ENCODE data around the gene CUZD1. TPM values are rescaled to one million over a fixed set of nuclear protein-coding genes. Genes with fewer than 3 reads are reported as not detected.

Gene CUZD1
- 0.49 TPM for polyA plus RNA-seq (2012; ENCODE audit: low read depth, missing spikeins)

- no peak for TF ChIP-seq TAF1 (IDR thresholded peaks at IDR 0.05; ENCODE audit: low read depth, low read length)
- no peak for TF ChIP-seq POLR2A (IDR thresholded peaks at IDR 0.05; ENCODE audit: low read depth, low read length)
- TF ChIP-seq POU2F2 (IDR thresholded peaks at IDR 0.05; ENCODE audit: low read depth, low read length), result no peak
- no peak for TF ChIP-seq POLR2AphosphoS5 (IDR thresholded peaks at IDR 0.05; ENCODE audit: low read depth, low read length)
- no peak for TF ChIP-seq PAX5 (IDR thresholded peaks at IDR 0.05; ENCODE audit: insufficient read depth, low read length, severe bottlenecking)
- DNase-seq (ENCODE audit: insufficient read length, low spot score), result no peak
- no peak for FAIRE-seq
These were observed at the start of gene CUZD1 for GRCh38 chr10:122845783-122846332. Gene CUZD1 (minus strand): TSS chr10:122845857. CDS start chr10:122845843, 14 bp downstream.

- DNase-seq (ENCODE audit: insufficient read length, low spot score) (no peak), FAIRE-seq (no peak)
- no peak for TF ChIP-seq POLR2A (IDR thresholded peaks at IDR 0.05; ENCODE audit: low read depth, low read length)
- TF ChIP-seq SPI1 (IDR thresholded peaks at IDR 0.05; ENCODE audit: low read depth, low read length), result no peak
- no peak for TF ChIP-seq POU2F2 (IDR thresholded peaks at IDR 0.05; ENCODE audit: low read depth, low read length)
- TF ChIP-seq TAF1 (IDR thresholded peaks at IDR 0.05; ENCODE audit: low read depth, low read length), result no peak
- TF ChIP-seq POLR2AphosphoS5 (IDR thresholded peaks at IDR 0.05; ENCODE audit: low read depth, low read length), result no peak
- TF ChIP-seq PAX5 (IDR thresholded peaks at IDR 0.05; ENCODE audit: insufficient read depth, low read length, severe bottlenecking), result no peak
These were observed 48.7 kb upstream of the CUZD1 start for GRCh38 chr10:122894261-122894944.

GRCh38 chr10:122884166-122884565 is 38.5 kb upstream of the CUZD1 start:
- no peak for FAIRE-seq
- DNase-seq (ENCODE audit: insufficient read length, low spot score), result no peak
- TF ChIP-seq POLR2AphosphoS5 (IDR thresholded peaks at IDR 0.05; ENCODE audit: low read depth, low read length) (no peak), PAX5 (IDR thresholded peaks at IDR 0.05; ENCODE audit: insufficient read depth, low read length, severe bottlenecking) (no peak)

- FAIRE-seq, result no peak
- no peak for DNase-seq (ENCODE audit: insufficient read length, low spot score)
- TF ChIP-seq POLR2A (IDR thresholded peaks at IDR 0.05; ENCODE audit: low read depth, low read length) (no peak), SPI1 (IDR thresholded peaks at IDR 0.05; ENCODE audit: low read depth, low read length) (no peak), POLR2AphosphoS5 (IDR thresholded peaks at IDR 0.05; ENCODE audit: low read depth, low read length) (no peak), POU2F2 (IDR thresholded peaks at IDR 0.05; ENCODE audit: low read depth, low read length) (no peak), TAF1 (IDR thresholded peaks at IDR 0.05; ENCODE audit: low read depth, low read length) (no peak), PAX5 (IDR thresholded peaks at IDR 0.05; ENCODE audit: insufficient read depth, low read length, severe bottlenecking) (no peak)
These were observed 37.1 kb upstream of the CUZD1 start for GRCh38 chr10:122882766-122883165.

GRCh38 chr10:122879339-122880273 is 33.9 kb upstream of the CUZD1 start, which contains the start of gene FAM24B:
Gene FAM24B (minus strand): TSS chr10:122879581. CDS start chr10:122850515, 29,066 bp downstream.
- FAIRE-seq (peak; percentile 85), DNase-seq (ENCODE audit: insufficient read length, low spot score) (peak; percentile 55)
- no peak for TF ChIP-seq PAX5 (IDR thresholded peaks at IDR 0.05; ENCODE audit: insufficient read depth, low read length, severe bottlenecking)
- TF ChIP-seq TAF1 (IDR thresholded peaks at IDR 0.05; ENCODE audit: low read depth, low read length), result no peak
- TF ChIP-seq POLR2A (IDR thresholded peaks at IDR 0.05; ENCODE audit: low read depth, low read length), result no peak; the same call in 1 of the 2 replicates
- TF ChIP-seq POU2F2 (IDR thresholded peaks at IDR 0.05; ENCODE audit: low read depth, low read length), result no peak
- TF ChIP-seq SPI1 (IDR thresholded peaks at IDR 0.05; ENCODE audit: low read depth, low read length), result no peak
- TF ChIP-seq POLR2AphosphoS5 (IDR thresholded peaks at IDR 0.05; ENCODE audit: low read depth, low read length), result no peak

- DNase-seq (ENCODE audit: insufficient read length, low spot score) (no peak), FAIRE-seq (peak; percentile 45)
- no peak for TF ChIP-seq POU2F2 (IDR thresholded peaks at IDR 0.05; ENCODE audit: low read depth, low read length)
- no peak for TF ChIP-seq PAX5 (IDR thresholded peaks at IDR 0.05; ENCODE audit: insufficient read depth, low read length, severe bottlenecking)
- TF ChIP-seq SPI1 (IDR thresholded peaks at IDR 0.05; ENCODE audit: low read depth, low read length), result peak; percentile 46
These were observed 33.2 kb upstream of the CUZD1 start for GRCh38 chr10:122878799-122879338.

- DNase-seq (ENCODE audit: insufficient read length, low spot score) (no peak), FAIRE-seq (no peak)
- TF ChIP-seq TAF1 (IDR thresholded peaks at IDR 0.05; ENCODE audit: low read depth, low read length), result no peak
- TF ChIP-seq POU2F2 (IDR thresholded peaks at IDR 0.05; ENCODE audit: low read depth, low read length), result no peak
- TF ChIP-seq PAX5 (IDR thresholded peaks at IDR 0.05; ENCODE audit: insufficient read depth, low read length, severe bottlenecking), result no peak
- no peak for TF ChIP-seq POLR2AphosphoS5 (IDR thresholded peaks at IDR 0.05; ENCODE audit: low read depth, low read length)
- TF ChIP-seq POLR2A (IDR thresholded peaks at IDR 0.05; ENCODE audit: low read depth, low read length), result no peak
- TF ChIP-seq SPI1 (IDR thresholded peaks at IDR 0.05; ENCODE audit: low read depth, low read length), result no peak
These were observed 31.6 kb upstream of the CUZD1 start for GRCh38 chr10:122877264-122877663.

- DNase-seq (ENCODE audit: insufficient read length, low spot score) (no peak), FAIRE-seq (no peak)
- TF ChIP-seq POU2F2 (IDR thresholded peaks at IDR 0.05; ENCODE audit: low read depth, low read length) (no peak), POLR2A (IDR thresholded peaks at IDR 0.05; ENCODE audit: low read depth, low read length) (no peak), TAF1 (IDR thresholded peaks at IDR 0.05; ENCODE audit: low read depth, low read length) (no peak), SPI1 (IDR thresholded peaks at IDR 0.05; ENCODE audit: low read depth, low read length) (no peak), POLR2AphosphoS5 (IDR thresholded peaks at IDR 0.05; ENCODE audit: low read depth, low read length) (no peak), PAX5 (IDR thresholded peaks at IDR 0.05; ENCODE audit: insufficient read depth, low read length, severe bottlenecking) (no peak)
These were observed 30.8 kb upstream of the CUZD1 start for GRCh38 chr10:122876467-122876855.

Data from GM12891 (cell line).